Right renal cortex interstitium (tissue), 3 donors: ENCODE data around the gene ZNF816. TPM values are rescaled to one million over a fixed set of nuclear protein-coding genes. Genes with fewer than 3 reads are reported as not detected.
"Not testable (repeated sequence)": the region's sequence is repeated elsewhere in the genome, so short reads cannot be mapped to it uniquely, and the experiment has no call there.

Experiments used
- DNase-seq, 3 donors: peaks; one replicate each; pipeline ENCODE4 v3.0.0-alpha.2; 2013; ENCODE audit warnings: low read depth in 3 of 3, low spot score in 2 of 3
- polyA plus RNA-seq, 3 donors: library from polyadenylated mRNA; unstranded; fragments of 120-200 nt; gene quantifications; one replicate each; pipeline ENCODE4 v1.2.1, GENCODE V29; 2013; ENCODE audit not compliant: insufficient read length in 3 of 3

The ZNF816 gene
- polyA plus RNA-seq, 3 donors: 14.4 to 18.5 (median 16.0) TPM

- DNase-seq: no peak
Observed at GRCh38 chr19:52961981-52962380, 700 bp downstream of the ZNF816 start.

GRCh38 chr19:52959613-52960295 lies 2.9 kb downstream of the ZNF816 start:
- no peak for DNase-seq

- no peak for DNase-seq
Observed at GRCh38 chr19:52957591-52957990, 5.1 kb downstream of the ZNF816 start.

GRCh38 chr19:52956917-52957316 lies 5.8 kb downstream of the ZNF816 start:
- no peak for DNase-seq

GRCh38 chr19:52949422-52949821 lies 13.3 kb downstream of the ZNF816 start:
- DNase-seq: no peak

GRCh38 chr19:52948025-52948770 lies 14.5 kb downstream of the ZNF816 start:
- DNase-seq: no peak

GRCh38 chr19:52946322-52947310 lies 16.1 kb downstream of the ZNF816 start:
- DNase-seq: no peak

- no peak for DNase-seq
Observed at GRCh38 chr19:52945652-52946321, 16.9 kb downstream of the ZNF816 start.

GRCh38 chr19:52944703-52945493 lies 17.8 kb downstream of the ZNF816 start:
- not testable (repeated sequence) for DNase-seq

- DNase-seq: no peak
Observed at GRCh38 chr19:52943884-52944643, 18.6 kb downstream of the ZNF816 start.

- no peak for DNase-seq
Observed at GRCh38 chr19:52943134-52943883, 19.4 kb downstream of the ZNF816 start.

- no peak for DNase-seq
Observed at GRCh38 chr19:52942386-52943133, 20.1 kb downstream of the ZNF816 start.

GRCh38 chr19:52941941-52942385 lies 20.7 kb downstream of the ZNF816 start:
- no peak for DNase-seq

GRCh38 chr19:52941523-52941922 lies 21.2 kb downstream of the ZNF816 start:
- DNase-seq: not testable (repeated sequence)

GRCh38 chr19:52940905-52941304 lies 21.8 kb downstream of the ZNF816 start:
- DNase-seq: not testable (repeated sequence)

- DNase-seq: no peak
Observed at GRCh38 chr19:52938761-52939160, 23.9 kb downstream of the ZNF816 start.

GRCh38 chr19:52936954-52937325 lies 25.7 kb downstream of the ZNF816 start:
- DNase-seq: no peak
